ENCODE measurements around the gene MEGF6. TPM values are rescaled to one million over a fixed set of nuclear protein-coding genes. Genes with fewer than 3 reads are reported as not detected.
"Not testable (repeated sequence)": the region's sequence is repeated elsewhere in the genome, so short reads cannot be mapped to it uniquely, and the experiment has no call there.

Gene MEGF6
- total RNA-seq, 2 experiments from 2014 or later = 2.0 to 2.5 TPM

- TF ChIP-seq, protein P1, sequence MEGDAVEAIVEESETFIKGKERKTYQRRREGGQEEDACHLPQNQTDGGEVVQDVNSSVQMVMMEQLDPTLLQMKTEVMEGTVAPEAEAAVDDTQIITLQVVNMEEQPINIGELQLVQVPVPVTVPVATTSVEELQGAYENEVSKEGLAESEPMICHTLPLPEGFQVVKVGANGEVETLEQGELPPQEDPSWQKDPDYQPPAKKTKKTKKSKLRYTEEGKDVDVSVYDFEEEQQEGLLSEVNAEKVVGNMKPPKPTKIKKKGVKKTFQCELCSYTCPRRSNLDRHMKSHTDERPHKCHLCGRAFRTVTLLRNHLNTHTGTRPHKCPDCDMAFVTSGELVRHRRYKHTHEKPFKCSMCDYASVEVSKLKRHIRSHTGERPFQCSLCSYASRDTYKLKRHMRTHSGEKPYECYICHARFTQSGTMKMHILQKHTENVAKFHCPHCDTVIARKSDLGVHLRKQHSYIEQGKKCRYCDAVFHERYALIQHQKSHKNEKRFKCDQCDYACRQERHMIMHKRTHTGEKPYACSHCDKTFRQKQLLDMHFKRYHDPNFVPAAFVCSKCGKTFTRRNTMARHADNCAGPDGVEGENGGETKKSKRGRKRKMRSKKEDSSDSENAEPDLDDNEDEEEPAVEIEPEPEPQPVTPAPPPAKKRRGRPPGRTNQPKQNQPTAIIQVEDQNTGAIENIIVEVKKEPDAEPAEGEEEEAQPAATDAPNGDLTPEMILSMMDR (IDR thresholded peaks at IDR 0.05) = no peak
- no peak overlapping the region for H3K27ac Mint-ChIP-seq
- ATAC-seq (no peak), DNase-seq (no peak)
- intact Hi-C loops (cut with micrococcal nuclease) = no loop called here
- no peak overlapping the region for H3K4me3 Mint-ChIP-seq
- no peaks in the 10 kb centered on the region for H3K4me1 Mint-ChIP-seq (ENCODE audit: low read depth)
- H3K27me3 Mint-ChIP-seq = no peaks in the 10 kb centered on the region
- ChIA-PET POLR2A (no interaction called here), CTCF (no interaction called here)
- no peaks in the 10 kb centered on the region for H3K9me3 Mint-ChIP-seq
- H3K36me3 Mint-ChIP-seq (ENCODE audit: low read depth) = no peaks in the 10 kb centered on the region
Measured at GRCh38 chr1:3578906-3579305, 32.4 kb downstream of the MEGF6 start.

GRCh38 chr1:3578433-3578805, 32.9 kb downstream of the MEGF6 start:
- H3K4me3 Mint-ChIP-seq = no peak overlapping the region
- CTCF ChIA-PET = no interaction called here

GRCh38 chr1:3577711-3578432, 33.4 kb downstream of the MEGF6 start:
- TF ChIP-seq, protein P1 (IDR thresholded peaks at IDR 0.05) = no peak
- Mint-ChIP-seq H3K4me3 (no peak overlapping the region), H3K36me3 (ENCODE audit: low read depth) (no peaks in the 10 kb centered on the region), H3K9me3 (no peaks in the 10 kb centered on the region), H3K4me1 (ENCODE audit: low read depth) (no peaks in the 10 kb centered on the region), H3K27me3 (no peaks in the 10 kb centered on the region), H3K27ac (no peak overlapping the region)
- ChIA-PET CTCF (interaction anchor here (1.2 kb wide), 1 partner anchor 42 kb away, joined by 3 read pairs; no protein-coding TSS in a partner anchor), POLR2A (no interaction called here)
- ATAC-seq = no peak
- no peak for DNase-seq
- intact Hi-C loops (cut with micrococcal nuclease) = no loop called here

More at GRCh38 chr1:3578433-3578805, 32.9 kb downstream of the MEGF6 start:
- H3K9me3 Mint-ChIP-seq = no peaks in the 10 kb centered on the region
- intact Hi-C loops (cut with micrococcal nuclease) = no loop called here
- DNase-seq (no peak), ATAC-seq (no peak)
- no peaks in the 10 kb centered on the region for H3K27me3 Mint-ChIP-seq
- POLR2A ChIA-PET = no interaction called here
- no peaks in the 10 kb centered on the region for H3K36me3 Mint-ChIP-seq (ENCODE audit: low read depth)
- no peaks in the 10 kb centered on the region for H3K4me1 Mint-ChIP-seq (ENCODE audit: low read depth)
- TF ChIP-seq, protein P1 (IDR thresholded peaks at IDR 0.05) = no peak
- no peak overlapping the region for H3K27ac Mint-ChIP-seq

DNA sequence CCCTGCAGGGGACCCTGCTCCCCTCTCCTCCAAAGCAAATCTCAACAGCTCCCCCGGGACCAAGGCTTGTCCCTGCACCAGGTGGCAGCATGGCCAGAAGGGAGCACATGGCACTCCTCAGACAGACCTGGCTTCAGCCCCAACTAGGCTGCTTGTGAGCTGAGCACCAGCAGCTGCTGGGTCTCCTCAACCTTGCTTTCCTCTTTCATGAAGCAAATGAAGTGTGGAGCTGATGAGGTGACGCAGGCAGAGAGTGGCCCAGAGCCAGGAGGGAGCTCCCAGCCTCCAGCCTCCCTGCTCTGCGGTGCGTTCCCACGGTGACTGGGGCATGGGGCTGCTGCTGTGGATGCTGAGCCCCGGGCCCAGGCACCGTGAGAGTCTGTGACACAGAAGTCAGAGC, 34.0 kb downstream of the MEGF6 start:
- Mint-ChIP-seq H3K9me3 (no peaks in the 10 kb centered on the region), H3K4me3 (no peak overlapping the region), H3K4me1 (ENCODE audit: low read depth) (no peaks in the 10 kb centered on the region), H3K36me3 (ENCODE audit: low read depth) (no peaks in the 10 kb centered on the region), H3K27me3 (no peaks in the 10 kb centered on the region), H3K27ac (no peak overlapping the region)
- ChIA-PET CTCF (interaction anchor here (1.2 kb wide), 1 partner anchor 43 kb away, joined by 3 read pairs; no protein-coding TSS in a partner anchor), POLR2A (no interaction called here)
- ATAC-seq = no peak
- TF ChIP-seq, protein P1 (IDR thresholded peaks at IDR 0.05) = no peak
- DNase-seq = no peak
- intact Hi-C loops (cut with micrococcal nuclease) = no loop called here

DNA sequence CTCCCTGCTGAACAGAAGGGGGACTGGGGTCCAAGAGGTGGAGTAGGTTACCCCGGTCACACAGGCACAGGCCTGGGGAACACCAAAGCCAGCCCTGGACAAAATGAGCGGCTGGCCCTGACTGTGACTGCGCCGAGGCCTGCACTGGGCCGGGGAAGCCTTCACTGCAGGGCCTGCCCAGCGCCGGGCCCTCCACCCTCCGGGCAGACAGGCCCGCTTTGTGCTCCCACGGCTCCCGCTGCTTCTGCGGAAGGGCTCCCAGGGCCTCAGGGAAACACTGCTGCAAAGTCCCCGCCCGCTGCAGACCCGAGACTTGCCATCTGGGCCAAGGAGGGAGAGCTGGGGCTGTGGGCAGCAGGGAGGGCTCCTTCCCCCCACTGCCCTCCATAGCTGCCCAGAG, 35.3 kb downstream of the MEGF6 start:
- no peaks in the 10 kb centered on the region for H3K9me3 Mint-ChIP-seq

DNA sequence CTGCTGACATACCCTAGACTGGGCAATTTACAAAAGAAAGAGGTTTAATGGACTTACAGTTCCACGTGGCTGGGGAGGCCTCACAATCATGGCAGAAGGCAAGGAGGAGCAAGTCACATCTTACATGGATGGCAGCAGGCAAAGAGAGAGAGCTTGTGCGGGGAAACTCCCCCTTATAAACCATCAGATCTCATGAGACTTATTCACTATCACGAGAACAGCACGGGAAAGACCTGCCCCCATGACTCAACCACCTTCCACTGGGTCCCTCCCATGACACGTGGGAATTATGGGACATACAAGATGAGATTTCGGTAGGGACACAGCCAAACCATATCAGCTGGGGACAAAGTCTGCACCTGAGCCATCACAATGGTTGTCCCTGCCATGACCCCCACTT, 35.8 kb downstream of the MEGF6 start:
- H3K36me3 Mint-ChIP-seq (ENCODE audit: low read depth); H3K27me3 Mint-ChIP-seq; H3K4me3 Mint-ChIP-seq; POLR2A ChIA-PET; DNase-seq; H3K27ac Mint-ChIP-seq; ATAC-seq; intact Hi-C loops (cut with micrococcal nuclease); CTCF ChIA-PET; H3K4me1 Mint-ChIP-seq (ENCODE audit: low read depth); H3K9me3 Mint-ChIP-seq: not testable (repeated sequence)

More for the DNA sequence above, 35.3 kb downstream of the MEGF6 start:
- ChIA-PET POLR2A (no interaction called here), CTCF (no interaction called here)
- H3K27me3 Mint-ChIP-seq = no peaks in the 10 kb centered on the region
- no peaks in the 10 kb centered on the region for H3K4me1 Mint-ChIP-seq (ENCODE audit: low read depth)
- H3K27ac Mint-ChIP-seq = no peak overlapping the region
- TF ChIP-seq, protein P1 (IDR thresholded peaks at IDR 0.05) = no peak
- H3K36me3 Mint-ChIP-seq (ENCODE audit: low read depth) = no peaks in the 10 kb centered on the region
- DNase-seq (no peak), ATAC-seq (no peak)
- intact Hi-C loops (cut with micrococcal nuclease) = no loop called here
- H3K4me3 Mint-ChIP-seq = no peak overlapping the region

Data from activated CD8-positive, alpha-beta T cell treated with anti-CD3 and anti-CD28 coated beads for 36 hours (primary cell).